ENCODE results near the gene SLX4IP.

Gene SLX4IP

DNA sequence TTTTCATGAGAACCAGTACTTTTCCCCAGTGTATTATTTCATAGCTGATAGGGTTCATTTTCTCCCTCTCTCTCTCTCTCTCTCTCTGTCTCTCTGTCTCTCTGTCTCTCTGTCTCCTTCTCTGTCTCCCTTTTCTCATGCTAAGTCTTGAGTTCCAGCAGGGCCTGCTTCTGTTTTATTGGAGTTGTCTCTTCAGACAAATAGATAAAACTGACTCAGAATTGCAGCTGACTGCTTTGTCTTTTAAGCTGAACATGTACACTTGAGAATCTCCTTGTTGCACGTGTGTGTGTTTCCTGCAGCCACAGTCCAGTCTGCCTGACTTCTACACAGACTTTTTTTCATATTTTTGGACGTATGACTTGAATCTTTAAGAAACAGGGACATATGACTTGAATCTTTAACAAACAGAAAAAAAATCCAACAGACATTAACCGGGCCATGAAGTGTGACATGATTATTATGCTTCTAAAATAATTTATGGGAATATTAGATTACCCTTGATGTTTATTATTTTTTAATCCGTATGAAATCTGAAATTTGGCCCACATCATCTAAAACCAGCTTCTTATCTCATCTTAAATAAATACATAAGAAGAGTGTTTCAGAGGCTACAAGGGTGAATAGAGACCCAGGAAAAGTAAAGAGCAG lies 167.2 kb downstream of the SLX4IP start:
- TF ChIP-seq POLR2AphosphoS5 (IDR thresholded peaks at IDR 0.05; ENCODE audit: low read depth) (no peak), SPI1 (IDR thresholded peaks at IDR 0.05; ENCODE audit: borderline replicate concordance, low read depth) (no peak), GABPA (IDR thresholded peaks at IDR 0.05; ENCODE audit: low read depth) (no peak)
- TF ChIP-seq, protein P1, sequence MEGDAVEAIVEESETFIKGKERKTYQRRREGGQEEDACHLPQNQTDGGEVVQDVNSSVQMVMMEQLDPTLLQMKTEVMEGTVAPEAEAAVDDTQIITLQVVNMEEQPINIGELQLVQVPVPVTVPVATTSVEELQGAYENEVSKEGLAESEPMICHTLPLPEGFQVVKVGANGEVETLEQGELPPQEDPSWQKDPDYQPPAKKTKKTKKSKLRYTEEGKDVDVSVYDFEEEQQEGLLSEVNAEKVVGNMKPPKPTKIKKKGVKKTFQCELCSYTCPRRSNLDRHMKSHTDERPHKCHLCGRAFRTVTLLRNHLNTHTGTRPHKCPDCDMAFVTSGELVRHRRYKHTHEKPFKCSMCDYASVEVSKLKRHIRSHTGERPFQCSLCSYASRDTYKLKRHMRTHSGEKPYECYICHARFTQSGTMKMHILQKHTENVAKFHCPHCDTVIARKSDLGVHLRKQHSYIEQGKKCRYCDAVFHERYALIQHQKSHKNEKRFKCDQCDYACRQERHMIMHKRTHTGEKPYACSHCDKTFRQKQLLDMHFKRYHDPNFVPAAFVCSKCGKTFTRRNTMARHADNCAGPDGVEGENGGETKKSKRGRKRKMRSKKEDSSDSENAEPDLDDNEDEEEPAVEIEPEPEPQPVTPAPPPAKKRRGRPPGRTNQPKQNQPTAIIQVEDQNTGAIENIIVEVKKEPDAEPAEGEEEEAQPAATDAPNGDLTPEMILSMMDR (IDR thresholded peaks at IDR 0.05; ENCODE audit: insufficient read depth, low read length) = no peak
- TF ChIP-seq, protein P2, sequence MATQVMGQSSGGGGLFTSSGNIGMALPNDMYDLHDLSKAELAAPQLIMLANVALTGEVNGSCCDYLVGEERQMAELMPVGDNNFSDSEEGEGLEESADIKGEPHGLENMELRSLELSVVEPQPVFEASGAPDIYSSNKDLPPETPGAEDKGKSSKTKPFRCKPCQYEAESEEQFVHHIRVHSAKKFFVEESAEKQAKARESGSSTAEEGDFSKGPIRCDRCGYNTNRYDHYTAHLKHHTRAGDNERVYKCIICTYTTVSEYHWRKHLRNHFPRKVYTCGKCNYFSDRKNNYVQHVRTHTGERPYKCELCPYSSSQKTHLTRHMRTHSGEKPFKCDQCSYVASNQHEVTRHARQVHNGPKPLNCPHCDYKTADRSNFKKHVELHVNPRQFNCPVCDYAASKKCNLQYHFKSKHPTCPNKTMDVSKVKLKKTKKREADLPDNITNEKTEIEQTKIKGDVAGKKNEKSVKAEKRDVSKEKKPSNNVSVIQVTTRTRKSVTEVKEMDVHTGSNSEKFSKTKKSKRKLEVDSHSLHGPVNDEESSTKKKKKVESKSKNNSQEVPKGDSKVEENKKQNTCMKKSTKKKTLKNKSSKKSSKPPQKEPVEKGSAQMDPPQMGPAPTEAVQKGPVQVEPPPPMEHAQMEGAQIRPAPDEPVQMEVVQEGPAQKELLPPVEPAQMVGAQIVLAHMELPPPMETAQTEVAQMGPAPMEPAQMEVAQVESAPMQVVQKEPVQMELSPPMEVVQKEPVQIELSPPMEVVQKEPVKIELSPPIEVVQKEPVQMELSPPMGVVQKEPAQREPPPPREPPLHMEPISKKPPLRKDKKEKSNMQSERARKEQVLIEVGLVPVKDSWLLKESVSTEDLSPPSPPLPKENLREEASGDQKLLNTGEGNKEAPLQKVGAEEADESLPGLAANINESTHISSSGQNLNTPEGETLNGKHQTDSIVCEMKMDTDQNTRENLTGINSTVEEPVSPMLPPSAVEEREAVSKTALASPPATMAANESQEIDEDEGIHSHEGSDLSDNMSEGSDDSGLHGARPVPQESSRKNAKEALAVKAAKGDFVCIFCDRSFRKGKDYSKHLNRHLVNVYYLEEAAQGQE (IDR thresholded peaks at IDR 0.05; ENCODE audit: insufficient replicate concordance, low read depth) = no peak
- Histone ChIP-seq H3K27ac (replicated peaks) (no peak overlapping the region), H3K4me3 (replicated peaks; ENCODE audit: insufficient read depth, low read length) (no peak overlapping the region)

GRCh38 chr20:10603378-10603777 lies 168.3 kb downstream of the SLX4IP start:
- TF ChIP-seq POLR2AphosphoS5 (IDR thresholded peaks at IDR 0.05; ENCODE audit: low read depth) (no peak), SPI1 (IDR thresholded peaks at IDR 0.05; ENCODE audit: borderline replicate concordance, low read depth) (no peak), GABPA (IDR thresholded peaks at IDR 0.05; ENCODE audit: low read depth) (no peak)
- TF ChIP-seq, protein P2 (IDR thresholded peaks at IDR 0.05; ENCODE audit: insufficient replicate concordance, low read depth) = no peak
- TF ChIP-seq, protein P1 (IDR thresholded peaks at IDR 0.05; ENCODE audit: insufficient read depth, low read length) = no peak
- Histone ChIP-seq H3K4me3 (replicated peaks; ENCODE audit: insufficient read depth, low read length) (no peak overlapping the region), H3K27ac (replicated peaks) (no peak overlapping the region), H3K27me3 (ENCODE audit: insufficient read depth, poor library complexity, severe bottlenecking) (no peaks in the 10 kb centered on the region)
- DNase-seq (ENCODE audit: low read depth in 1 of 2, low spot score in 1 of 2) = no peak

More for the DNA sequence above, 167.2 kb downstream of the SLX4IP start:
- no peaks in the 10 kb centered on the region for H3K27me3 ChIP-seq (ENCODE audit: insufficient read depth, poor library complexity, severe bottlenecking)
- DNase-seq (ENCODE audit: low read depth in 1 of 2, low spot score in 1 of 2) = no peak

DNA sequence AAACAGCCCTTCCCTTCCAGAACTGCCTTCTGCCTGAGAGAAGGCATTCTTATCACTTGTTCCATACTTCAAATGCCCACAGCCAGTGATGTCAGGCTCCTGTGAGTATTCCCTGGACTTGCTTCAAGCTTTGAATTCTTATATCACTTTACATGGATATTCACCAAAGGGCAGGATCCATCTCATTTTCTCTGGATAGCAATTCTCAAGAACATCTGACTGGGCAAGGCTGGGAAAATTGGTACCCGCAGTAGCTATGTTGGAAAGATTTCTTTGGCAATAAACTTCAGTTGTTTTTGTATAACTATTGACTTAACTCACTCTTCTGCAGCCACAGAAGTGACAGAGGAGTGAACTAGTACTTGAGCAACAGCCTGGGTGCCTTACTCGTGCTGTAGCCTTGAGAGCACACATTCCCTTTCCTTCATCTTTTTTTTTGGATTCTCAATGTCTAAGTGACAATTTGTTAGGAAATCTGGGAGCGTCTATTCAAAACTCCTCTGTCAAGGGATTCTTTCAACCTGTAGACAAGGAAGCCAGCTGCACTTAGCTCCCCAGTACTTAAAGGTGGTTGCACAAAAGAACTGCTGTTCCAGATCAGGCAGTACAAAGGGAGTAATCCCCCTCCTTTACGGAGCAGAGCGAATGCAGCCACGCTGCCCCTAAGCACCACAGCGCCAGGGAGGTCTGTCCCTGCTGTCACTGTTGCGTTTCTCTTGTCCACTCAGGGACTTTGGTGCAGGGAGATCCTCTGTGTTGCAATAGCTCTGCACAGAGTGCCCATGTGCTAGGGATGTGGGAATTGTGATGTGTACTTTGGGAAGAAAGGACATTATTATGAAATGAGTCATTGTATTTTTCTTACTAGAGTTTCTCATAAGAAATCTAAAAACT lies 169.1 kb downstream of the SLX4IP start:
- Histone ChIP-seq H3K4me3 (replicated peaks; ENCODE audit: insufficient read depth, low read length) (no peak overlapping the region), H3K27me3 (ENCODE audit: insufficient read depth, poor library complexity, severe bottlenecking) (no peaks in the 10 kb centered on the region), H3K27ac (replicated peaks) (no peak overlapping the region)
- no peak for DNase-seq (ENCODE audit: low read depth in 1 of 2, low spot score in 1 of 2)
- no peak for TF ChIP-seq SPI1 (IDR thresholded peaks at IDR 0.05; ENCODE audit: borderline replicate concordance, low read depth)
- TF ChIP-seq, protein P1 (IDR thresholded peaks at IDR 0.05; ENCODE audit: insufficient read depth, low read length) = no peak
- no peak for TF ChIP-seq GABPA (IDR thresholded peaks at IDR 0.05; ENCODE audit: low read depth)
- TF ChIP-seq, protein P2 (IDR thresholded peaks at IDR 0.05; ENCODE audit: insufficient replicate concordance, low read depth) = no peak
- TF ChIP-seq POLR2AphosphoS5 (IDR thresholded peaks at IDR 0.05; ENCODE audit: low read depth) = no peak
